NCI-H2196 (cell line): ENCODE results near the gene GADD45B.
"Not testable (repeated sequence)": the region's sequence is repeated elsewhere in the genome, so short reads cannot be mapped to it uniquely, and the experiment has no call there.

Experiments used
- DNase-seq: peaks from one replicate; lab custom pipeline; 2025; ENCODE audit not compliant: unreplicated experiment; lab: John Stamatoyannopoulos, UW

GADD45B gene

DNA sequence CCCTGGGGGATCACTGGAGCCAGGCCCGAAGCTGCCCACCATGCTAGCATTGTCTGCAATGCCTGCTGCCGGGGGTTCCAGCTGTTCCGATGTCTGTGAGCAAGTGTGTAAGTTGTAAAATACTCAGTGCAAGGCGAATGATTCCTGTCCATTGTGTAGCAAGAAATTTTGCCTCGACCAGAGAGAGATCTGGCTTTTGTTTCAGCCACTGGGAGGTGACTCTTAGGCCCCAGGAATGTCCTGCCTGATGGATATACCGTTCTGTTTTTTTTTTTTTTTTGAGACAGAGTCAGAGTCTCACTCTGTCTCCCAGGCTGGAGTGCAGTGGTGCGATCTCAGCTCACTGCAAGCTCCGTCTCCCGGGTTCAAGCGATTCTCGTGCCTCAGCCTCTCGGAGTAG lies 7.3 kb upstream of the GADD45B start:
- DNase-seq = no peak

GRCh38 chr19:2469102-2469914 lies 6.6 kb upstream of the GADD45B start:
- no peak for DNase-seq

- not testable (repeated sequence) for DNase-seq
These were observed 6.1 kb upstream of the GADD45B start for GRCh38 chr19:2469915-2470200.

DNA sequence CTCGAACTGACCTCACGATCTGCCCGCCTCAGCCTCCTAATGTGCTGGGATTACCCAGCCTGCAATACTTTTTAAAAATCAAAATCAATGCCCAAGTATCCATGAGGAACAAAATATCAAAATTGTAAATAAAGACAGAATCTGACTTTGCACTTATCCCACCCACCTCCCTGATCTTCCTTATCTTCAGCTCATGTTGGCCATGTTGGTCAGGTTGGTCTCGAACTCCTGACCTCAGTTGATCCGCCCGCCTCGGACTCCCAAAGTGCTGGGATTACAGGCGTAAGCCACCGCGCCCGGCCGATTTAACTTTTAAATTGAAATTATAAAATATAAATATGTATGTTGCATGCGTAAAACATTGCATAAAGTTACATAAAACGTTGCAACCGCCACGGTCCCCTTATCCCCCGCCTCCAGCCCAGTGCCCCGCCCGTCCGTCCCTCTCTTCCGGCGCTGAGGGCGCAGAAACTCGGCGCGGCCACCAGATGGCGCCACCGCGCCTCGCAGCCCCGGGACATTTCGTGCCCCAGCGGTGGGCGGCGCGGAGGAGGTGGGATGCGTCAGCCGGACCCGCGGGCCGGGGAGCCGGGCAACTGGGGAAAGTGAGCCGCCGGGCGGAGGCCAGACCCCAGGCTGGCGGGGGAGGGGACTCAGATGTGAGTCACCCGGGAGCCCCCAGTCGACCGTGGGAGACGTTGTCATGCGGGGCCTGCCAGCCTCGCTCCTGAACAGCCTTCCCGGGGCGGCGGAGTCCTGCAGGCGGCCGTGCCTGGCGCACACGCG lies 1.5 kb upstream of the GADD45B start:
- peak; percentile 89 for DNase-seq

DNA sequence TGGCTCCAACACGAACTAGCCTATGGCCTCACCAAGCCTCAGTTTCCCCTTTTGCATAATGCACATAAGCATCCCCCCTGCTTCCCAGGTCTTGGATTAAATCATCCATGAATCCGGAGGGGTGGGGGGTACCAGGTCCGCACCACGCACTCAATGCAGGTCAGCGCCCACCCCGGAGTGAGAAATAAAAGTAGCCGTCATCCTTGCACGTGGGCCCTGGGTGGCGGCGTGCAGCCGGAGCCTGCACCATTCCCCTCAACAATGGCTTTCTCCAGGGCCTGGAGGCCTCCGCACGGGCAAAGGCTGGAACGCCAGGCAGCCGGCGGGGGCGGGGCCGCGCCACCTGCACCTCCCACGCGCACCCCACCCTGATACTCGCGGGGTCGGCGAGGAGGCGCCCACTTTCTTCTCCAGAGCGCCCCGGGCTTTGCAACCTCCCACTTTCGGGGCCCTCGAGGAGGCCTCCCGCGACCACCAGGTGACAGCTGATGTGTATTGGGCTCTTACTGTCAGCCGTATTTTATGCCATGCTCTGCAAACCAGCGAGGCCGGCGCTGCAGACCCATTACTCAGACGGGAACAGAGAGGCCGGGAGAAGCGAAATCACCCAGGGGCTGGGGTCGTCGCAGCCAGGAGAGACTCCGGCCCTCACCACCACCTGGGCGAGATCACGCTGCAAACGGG lies 767 bp upstream of the GADD45B start:
- DNase-seq = peak; percentile 56

GRCh38 chr19:2476451-2477140 lies 669 bp downstream of the GADD45B start:
- peak; percentile 23 for DNase-seq

- DNase-seq = no peak
These were observed 1.3 kb downstream of the GADD45B start for GRCh38 chr19:2477141-2477710.

GRCh38 chr19:2477732-2478191 lies 1.8 kb downstream of the GADD45B start:
- no peak for DNase-seq

DNA sequence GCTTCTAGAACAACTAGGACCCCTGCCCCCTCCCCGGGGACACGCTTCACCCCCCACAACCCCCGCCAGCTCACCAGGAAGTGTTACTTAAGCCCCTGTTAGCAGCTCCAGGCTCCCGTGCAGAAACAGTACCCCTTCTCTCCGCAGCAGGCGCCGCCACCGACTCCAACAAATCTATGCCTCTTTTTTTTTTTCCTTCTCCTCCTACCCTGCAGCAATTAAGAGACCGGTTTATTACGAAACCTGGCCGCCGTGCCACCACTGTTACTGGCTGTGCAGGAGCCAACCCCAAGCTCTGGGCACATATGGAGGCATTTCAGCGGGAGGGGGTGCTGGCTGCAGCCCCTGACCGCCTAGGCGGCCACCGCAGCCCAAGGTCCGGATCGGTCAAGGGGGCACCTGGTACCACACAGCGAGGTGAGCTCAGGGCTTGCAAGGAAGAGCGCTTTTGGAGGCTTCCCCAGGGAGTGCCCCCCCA lies 2.4 kb downstream of the GADD45B start:
- DNase-seq = no peak

DNA sequence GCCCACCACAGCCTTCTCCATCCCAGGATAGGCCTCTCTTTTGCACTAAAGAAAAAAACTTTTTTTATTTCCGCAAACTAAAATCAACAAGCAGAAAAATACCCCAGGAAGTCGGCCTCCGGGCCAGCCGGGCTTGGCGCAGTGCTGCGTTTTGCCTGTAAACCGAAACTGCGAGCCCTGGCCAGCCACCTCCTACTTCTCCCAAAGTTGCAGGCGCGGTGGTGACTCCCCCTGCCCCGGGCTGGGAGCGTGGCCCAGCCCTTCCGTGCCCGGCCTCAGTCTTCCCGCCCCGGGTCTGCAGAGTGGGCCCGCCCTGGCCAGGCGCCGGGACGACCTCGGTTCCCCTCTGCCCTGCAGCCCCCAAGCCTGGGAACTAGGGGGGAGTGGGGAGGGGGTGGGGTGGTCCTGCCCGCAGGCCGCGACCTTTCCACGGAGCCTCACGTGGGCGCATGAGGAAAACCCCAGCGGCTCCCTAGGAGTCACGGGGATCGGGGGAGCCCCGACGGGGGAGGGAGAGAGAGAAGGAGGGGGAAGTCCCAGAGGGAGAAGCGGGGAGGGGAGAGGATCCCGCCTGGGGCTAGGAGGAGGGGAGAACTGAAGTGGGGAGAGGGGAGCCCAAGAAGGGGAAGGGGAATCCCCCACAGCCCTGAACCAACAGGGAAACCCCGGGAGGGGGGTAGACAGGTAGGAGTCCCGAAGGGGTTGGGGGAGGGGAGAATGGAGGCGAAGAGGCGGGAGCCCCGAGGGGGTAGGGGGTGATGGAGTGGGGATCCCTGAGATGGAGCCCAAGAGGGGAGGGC lies 3.0 kb downstream of the GADD45B start:
- no peak for DNase-seq

DNA sequence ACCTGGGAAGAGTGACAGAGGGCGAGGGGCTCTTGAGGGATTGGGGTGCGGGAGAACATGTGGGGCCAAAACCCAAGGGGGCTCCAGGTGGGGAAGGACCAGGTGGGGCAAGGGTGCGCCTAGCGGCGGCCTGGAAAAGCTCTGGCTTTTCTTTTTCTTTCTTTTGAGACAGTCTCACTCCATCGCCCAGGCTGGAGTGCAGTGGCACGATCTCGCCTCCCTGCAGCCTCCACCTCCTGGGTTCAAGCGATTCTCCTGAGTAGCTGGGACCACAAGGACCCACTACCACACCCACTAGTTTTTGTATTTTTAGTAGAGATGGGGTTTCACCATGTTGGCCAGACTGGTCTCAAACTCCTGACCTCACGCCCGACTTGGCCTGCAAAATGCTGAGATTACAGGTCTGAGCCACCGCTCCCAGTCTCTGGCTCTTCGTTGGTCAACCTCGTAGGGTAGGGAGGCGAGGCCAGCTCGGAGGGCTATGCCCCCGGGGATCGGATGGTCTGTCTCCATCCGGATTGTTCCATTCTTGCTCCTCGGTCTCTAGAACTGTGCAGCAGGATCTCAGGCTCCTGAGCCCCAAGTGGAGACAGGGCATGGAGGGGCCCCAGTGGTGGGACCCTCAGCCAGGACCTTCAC lies 3.7 kb downstream of the GADD45B start:
- DNase-seq = no peak

DNA sequence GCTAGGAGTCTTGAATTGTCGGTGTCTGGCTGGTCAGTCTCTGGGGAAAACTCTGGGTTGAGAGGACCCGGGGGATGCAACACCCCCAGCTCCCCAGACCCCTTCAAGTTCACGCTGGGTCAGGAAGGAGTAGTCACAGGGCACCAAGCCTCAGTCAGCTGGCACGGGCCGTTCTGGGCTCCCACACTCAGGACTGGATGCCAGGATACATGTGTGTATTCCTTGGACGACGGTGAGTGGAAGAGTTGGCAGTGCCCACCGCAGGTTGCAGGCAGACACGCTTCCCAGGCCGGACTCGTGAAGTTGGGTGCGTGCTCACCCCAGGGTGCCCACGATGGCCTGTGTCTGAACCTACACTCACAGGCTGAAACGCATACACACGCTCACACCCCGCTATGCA lies 5.5 kb downstream of the GADD45B start:
- no peak for DNase-seq

DNA sequence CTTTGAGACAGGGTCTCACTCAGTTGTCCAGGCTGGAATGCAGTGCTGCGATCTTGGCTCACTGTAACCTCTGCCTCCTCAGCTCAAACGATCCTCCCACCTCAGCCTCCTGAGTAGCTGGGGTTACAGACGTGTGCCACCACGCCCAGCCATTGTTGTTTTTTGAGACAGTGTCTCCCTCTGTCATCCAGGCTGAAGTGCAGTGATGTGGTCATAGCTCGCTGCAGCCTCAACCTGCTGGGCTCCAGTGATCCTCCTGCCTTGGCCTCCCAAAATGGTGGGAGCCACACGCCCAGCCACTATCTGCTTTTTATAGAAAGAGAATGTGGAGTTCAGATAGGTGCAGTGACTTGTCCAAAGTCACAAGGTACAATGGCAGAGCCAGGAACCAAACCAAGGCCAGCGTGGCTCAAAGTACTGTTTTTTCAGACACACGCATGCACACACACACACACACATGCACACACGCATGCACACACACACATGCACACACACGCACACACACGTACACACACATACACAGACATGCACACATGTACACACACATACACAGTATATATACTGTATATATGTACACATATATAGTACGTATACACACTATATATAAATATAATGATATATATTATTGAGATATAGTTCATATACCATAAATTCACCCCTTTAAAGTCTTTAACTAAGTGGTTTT lies 6.6 kb downstream of the GADD45B start:
- DNase-seq = no peak

GRCh38 chr19:2483084-2483483 lies 7.2 kb downstream of the GADD45B start:
- DNase-seq = no peak

GRCh38 chr19:2483484-2484151 lies 7.7 kb downstream of the GADD45B start:
- DNase-seq = no peak

GRCh38 chr19:2484178-2484937 lies 8.4 kb downstream of the GADD45B start:
- no peak for DNase-seq

DNA sequence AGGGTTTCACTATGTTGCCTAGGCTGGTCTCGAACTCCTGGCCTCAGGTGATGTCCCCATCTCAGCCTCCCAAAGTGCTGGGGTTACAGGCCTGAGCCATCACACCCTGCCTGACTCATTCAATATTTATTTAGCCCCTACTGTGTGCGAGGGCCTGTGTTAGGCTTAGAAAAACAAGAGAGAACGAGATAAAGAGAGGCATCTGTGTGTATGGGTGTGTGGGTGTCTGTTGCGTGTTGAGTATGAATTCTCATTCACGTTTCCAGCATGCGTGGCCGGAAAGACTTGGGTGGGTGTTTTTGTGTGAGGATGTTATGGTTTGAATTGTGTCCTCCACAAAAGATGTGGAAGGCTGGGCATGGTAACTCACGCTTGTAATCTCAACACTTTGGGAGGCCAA lies 9.5 kb downstream of the GADD45B start:
- DNase-seq = no peak

- no peak for DNase-seq
These were observed 11.2 kb downstream of the GADD45B start for GRCh38 chr19:2487090-2487489.
